HG03439 (cell line): ENCODE results near the gene IL11.

Experiments used
- ATAC-seq: cut with Tn5 transposase; IDR thresholded peaks from one replicate; pipeline ENCODE4 v1.9.1; 2021; ENCODE audit warnings: mild to moderate bottlenecking, moderate library complexity; ENCODE audit not compliant: unreplicated experiment

The IL11 gene

GRCh38 chr19:55391702-55392615 is 21.7 kb upstream of the IL11 start:
- no peak for ATAC-seq

GRCh38 chr19:55391191-55391670 is 21.0 kb upstream of the IL11 start:
- ATAC-seq, result no peak

DNA sequence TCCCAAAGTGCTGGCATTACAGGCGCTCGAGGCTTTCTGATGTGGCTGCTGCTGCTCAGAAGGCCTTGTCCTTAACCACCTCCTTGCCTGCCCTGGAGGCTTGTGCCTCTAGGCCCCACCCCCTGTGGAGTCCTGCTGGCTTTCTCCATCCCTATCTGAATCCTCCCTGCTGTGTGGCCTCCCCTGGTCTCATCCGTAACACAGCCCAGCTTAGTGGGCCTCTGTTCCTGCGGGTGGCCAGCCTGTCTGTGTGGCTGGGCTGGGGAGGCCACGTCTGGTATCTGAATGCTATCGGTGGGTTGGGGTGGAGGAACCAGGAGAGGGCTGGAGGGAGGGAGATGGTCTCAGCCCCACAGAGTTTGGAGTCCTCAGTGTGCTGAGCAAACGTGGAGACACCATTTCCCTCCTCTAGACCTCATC is 20.2 kb upstream of the IL11 start:
- no peak for ATAC-seq

- ATAC-seq, result no peak
Observed at GRCh38 chr19:55389386-55390317, 19.4 kb upstream of the IL11 start.

DNA sequence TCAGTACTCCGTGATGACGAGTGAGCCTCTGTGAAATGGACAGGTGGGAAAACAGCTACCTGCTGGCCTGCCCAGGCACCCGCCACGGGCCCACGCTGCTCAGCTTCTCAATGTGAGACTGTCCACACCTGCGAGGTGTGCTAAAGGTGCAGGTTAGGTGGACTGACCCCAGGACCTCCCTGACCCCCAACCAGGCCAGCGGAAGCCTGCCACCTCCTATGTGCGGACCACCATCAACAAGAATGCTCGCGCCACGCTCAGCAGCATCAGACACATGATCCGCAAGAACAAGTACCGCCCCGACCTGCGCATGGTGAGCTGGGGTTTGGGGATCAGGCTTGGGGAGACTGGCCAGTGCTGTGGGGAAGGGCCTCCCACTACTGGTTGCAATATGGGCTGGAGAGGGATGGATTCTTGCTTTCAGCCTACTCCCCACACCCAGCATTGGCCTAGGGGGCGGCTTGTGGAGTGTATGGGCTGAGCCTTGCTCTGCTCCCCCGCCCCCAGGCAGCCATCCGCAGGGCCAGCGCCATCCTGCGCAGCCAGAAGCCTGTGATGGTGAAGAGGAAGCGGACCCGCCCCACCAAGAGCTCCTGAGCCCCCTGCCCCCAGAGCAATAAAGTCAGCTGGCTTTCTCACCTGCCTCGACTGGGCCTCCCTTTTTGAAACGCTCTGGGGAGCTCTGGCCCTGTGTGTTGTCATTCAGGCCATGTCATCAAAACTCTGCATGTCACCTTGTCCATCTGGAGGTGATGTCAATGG is 17.7 kb upstream of the IL11 start:
- ATAC-seq, result no peak

DNA sequence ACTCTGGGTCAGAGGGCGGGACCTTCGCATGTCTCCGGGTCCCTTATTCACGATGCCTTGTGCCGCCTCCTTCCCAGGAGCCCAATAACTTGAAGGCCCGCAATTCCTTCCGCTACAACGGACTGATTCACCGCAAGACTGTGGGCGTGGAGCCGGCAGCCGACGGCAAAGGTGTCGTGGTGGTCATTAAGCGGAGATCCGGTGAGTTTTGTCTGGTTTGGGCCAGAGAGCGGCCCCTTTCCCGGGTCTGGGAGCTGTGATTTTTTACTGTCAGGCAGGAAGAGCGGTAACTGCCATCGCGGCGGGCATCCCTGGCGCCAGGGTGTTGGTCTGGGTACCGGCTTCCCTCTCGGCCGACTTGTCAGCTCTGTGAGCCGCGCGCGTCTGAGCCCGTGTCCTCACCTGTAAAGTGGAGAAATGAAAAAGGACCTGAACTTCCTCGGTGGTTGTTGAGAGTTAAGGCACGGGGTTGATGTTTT is 16.3 kb upstream of the IL11 start:
- no peak for ATAC-seq

GRCh38 chr19:55385724-55386492 is 15.6 kb upstream of the IL11 start, which contains the start of gene RPL28:
TSS of gene RPL28 (plus strand) at chr19:55385932. CDS start at chr19:55386358, 426 bp downstream.
- ATAC-seq, result peak; percentile 72

DNA sequence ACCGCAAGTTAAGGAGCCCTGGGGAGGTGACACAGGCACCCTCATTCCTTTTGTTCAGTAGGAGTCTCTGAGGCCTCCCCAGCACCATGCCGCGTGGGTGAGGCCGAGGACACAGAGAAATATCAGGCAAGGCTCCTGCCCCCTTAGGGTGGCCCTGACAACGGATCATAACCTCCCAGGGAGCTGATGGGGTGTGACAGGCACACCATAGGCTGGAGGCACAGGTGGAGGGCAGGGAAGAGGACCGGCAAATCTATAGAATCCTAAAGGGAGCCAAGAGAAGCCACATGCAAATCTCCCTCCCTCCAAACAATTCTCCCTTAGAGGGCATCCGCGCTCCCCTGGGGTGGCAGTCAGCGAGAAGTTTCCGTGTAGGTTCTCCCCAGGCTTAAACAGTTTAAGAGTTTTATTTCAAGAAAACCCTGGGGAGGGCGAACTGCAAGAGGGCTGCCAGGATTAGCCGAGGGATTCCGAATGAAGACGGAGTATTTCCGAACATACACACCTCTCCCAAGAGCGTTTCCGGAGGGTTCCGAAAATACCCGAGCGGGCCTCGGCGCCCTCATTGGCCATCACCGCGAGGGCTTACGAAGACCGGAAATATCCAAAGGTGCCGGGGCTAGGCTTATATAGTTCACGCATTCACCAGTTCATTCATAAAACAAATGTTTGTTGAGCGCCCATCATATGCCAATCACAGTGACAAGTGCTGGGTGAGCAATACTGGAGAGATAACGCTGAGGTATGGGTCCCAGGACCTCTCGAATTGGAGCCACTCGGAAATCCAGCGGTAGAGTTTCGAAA is 14.9 kb upstream of the IL11 start:
- ATAC-seq, result peak; percentile 55

DNA sequence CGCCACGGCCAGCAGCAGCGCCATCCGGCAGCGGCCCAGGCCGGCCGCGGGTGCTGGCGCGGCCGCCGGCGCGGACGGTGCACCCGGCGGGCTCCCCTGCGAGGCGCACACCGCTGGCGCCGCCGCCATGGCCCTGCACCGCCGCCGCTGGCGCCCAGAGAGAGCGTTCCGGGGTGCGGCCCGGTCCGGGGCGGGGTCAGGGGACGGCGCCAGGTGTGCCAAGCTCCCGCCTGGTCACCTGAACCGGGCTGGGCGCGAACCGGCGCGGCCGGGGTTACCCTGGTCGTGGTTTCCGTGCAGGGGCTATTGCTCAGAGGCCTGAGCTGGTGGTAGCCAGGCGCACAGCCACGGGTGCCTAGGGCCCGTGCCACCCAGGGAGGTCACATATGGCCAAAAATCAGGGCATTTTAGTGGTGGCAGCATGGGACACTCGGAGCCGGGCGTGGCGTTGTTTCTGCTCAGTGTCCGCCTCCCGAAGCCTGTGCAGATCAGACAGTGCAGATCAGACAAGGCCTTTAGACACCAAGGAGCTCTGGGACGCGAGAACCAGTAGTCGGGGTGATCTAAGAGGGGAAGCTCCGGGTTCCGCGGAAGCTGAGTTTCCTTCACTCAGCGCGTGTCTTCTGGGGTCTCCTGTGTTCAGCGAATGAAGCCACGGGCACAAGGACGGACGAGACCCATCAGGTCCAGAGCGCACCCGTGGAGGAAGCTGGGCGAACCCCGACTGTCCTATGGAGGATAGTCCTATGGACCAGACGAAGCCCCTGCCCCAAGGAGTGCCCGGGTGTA is 14.1 kb upstream of the IL11 start, which contains the start of gene TMEM238:
TMEM238 (minus strand) TSS at position 162 of the 789 bp plus-strand sequence; CDS start at position 129, 33 bp downstream.
- no peak for ATAC-seq

DNA sequence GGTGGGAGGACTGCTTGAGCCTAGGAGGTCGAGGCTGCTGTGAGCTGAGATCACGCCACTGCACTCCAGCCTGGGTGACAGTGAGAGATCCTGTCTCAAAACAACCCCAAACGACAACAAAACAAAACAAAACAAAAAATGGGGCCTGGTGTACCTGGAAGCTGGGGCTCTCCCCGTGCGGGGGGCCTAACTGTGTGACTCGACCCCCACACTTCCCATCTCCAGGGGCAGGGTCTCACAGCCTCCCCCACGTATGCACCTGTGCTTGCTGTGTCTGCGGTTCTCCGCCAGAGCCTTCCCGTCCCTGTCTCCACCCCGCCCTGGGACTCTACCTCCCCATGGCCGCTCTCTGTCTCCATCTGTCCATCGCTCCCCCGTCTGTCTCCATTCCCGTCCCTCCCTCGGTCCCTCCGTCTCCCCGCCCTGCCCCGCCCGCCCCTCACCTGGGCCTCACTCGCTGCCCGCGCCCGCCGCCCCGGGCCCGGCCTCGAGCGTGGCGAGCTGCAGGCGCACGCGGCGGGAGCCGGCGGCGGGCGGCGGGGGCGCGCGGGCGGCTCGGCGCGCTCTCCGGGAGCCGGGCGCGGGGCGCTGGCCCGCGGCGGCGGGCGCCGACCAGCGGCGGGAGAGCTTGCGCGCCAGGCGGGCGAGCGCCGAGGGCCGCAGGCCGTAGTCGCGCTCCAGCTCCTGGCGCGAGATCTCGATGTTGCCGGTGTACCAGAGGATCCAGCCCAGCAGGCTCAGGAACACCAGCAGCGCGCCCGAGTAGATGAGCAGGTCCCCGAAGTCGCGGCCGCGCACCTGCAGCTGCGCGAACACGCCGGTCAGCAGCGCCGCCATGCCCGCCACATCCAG is 13.2 kb upstream of the IL11 start:
- ATAC-seq, result no peak

DNA sequence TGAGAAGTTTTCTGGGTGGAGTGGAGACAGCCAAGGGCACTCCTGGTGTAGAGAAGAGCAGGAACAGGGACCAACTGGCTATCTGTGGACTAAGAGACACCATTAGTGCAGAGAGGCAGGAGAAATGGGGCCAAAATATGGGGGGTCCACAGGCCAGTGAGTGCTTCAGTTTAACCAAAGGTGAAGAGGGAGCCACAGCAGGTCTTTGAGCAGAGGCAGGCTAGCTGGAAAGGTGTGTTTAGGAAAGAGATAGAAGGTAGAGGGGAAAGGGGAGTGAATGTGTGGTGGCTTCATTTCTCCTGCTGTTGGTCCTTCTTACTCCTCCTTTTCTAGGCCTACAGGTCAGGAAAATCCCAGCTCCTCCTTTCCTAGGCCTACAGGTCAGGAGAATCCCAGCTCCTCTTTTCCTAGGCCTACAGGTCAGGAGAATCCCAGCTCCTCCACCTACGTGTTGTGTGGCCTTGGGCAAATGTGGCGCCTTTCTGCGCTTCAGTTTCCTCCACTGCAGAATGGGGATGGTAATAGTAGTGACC is 12.3 kb upstream of the IL11 start:
- no peak for ATAC-seq

- ATAC-seq, result no peak
Observed at GRCh38 chr19:55382013-55382412, 11.8 kb upstream of the IL11 start.

DNA sequence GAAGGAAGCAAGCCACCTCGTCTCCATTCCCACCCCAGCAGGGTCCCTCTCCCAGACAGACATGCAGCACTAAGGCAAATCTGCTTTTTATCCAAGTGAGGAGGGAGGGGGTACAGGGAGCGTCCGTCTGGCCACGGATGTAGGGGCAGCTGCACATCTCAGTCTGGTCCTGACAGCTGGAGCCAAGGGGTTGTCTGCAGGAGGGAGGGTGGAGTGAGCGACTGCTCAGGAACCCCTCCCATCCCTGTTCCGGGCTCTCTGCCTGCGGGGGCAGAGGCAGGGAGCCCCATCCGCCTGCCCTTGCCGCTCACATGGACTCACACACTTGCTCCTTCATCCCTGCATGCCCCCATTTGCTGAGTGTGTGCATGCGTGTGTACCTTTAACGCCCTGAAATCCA is 8.9 kb upstream of the IL11 start:
- ATAC-seq, result no peak

GRCh38 chr19:55377356-55378131 is 7.3 kb upstream of the IL11 start:
- ATAC-seq, result no peak

DNA sequence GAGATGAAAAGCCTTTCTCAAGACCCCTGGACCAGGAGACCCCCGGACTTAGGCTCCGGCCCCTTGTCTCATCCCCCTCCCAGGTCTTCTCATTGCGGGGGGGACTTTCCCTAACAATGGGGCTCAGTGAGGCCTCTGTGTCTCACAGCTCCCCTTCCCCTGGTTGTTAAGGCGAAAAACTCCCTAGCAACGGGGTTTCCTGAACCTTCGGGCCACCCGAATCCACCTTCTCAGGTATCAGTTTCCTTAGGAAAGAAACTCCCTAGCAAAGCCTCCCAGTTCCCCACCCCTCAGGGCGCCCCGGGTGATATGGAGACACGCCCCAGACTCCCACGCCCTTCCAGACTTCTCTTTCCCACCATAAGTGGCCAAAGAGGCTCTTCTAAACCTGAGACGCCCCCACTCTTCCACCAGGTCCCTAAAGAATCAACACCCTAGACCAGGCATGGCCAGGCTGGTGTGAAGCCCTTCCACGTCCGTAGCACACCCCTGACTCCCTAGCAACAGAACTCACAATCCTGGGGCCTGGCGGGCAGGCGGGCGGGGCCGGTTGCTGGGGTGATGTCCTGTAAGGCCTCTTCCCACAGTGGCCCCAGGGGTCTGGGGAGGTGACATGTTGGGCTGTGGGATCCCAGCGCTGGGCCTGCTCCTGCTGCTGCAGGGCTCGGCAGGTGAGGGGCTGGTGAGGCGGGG is 6.1 kb upstream of the IL11 start, which contains the start of gene TMEM190:
TMEM190 (plus strand) TSS at position 586 of the 693 bp plus-strand sequence; CDS start at position 614, 28 bp downstream.
- ATAC-seq, result no peak
